HepG2 (cell line): ENCODE measurements around the gene ZCCHC3. TPM values are rescaled to one million over a fixed set of nuclear protein-coding genes. Genes with fewer than 3 reads are reported as not detected.

Source experiments
- HNRNPL ChIP-seq: fragments of 200-400 bp; formaldehyde crosslinking; IDR thresholded peaks from 2 replicates; pipeline ENCODE4 v1.6.1; 2017; ENCODE audit warnings: mild to moderate bottlenecking, low read depth, low read length
- IKZF1 ChIP-seq: fragments of 450-650 bp; IDR thresholded peaks from 2 replicates; pipeline ENCODE4 v1.7.1; 2016
- PAXIP1 ChIP-seq: sonication (generic); formaldehyde crosslinking; conservative IDR thresholded peaks from 2 replicates; pipeline ENCODE4 v1.4.0; 2020; ENCODE audit warnings: mild to moderate bottlenecking, missing genetic modification reagents, moderate library complexity
- PRMT3 ChIP-seq: sonication (generic); formaldehyde crosslinking; IDR thresholded peaks from 2 replicates; pipeline ENCODE4 v1.8.1; 2022; ENCODE audit warnings: low read depth, mild to moderate bottlenecking, moderate library complexity, missing genetic modification reagents, borderline replicate concordance
- REXO4 ChIP-seq: sonication (generic); formaldehyde crosslinking; IDR thresholded peaks from 2 replicates; pipeline ENCODE4 v1.8.0; 2022; ENCODE audit warnings: missing genetic modification reagents, mild to moderate bottlenecking, borderline replicate concordance
- SMARCE1 ChIP-seq: fragments of 450-650 bp; IDR thresholded peaks from 2 replicates; pipeline ENCODE4 v1.6.1; 2017; ENCODE audit warnings: borderline replicate concordance
- SRSF9 ChIP-seq: fragments of 200-400 bp; formaldehyde crosslinking; IDR thresholded peaks from 2 replicates; pipeline ENCODE4 v1.6.1; 2018; ENCODE audit warnings: borderline replicate concordance, mild to moderate bottlenecking, low read depth, low read length; ENCODE audit not compliant: insufficient read depth, poor library complexity, severe bottlenecking
- ZFP1 ChIP-seq: IDR thresholded peaks from 2 replicates; pipeline ENCODE4 v1.6.1; 2016
- ZFP36 ChIP-seq: fragments of 150-350 bp; IDR thresholded peaks from 2 replicates; pipeline ENCODE4 v1.6.1; 2018; ENCODE audit warnings: borderline replicate concordance, low read length, low read depth; ENCODE audit not compliant: partially characterized antibody
- ZNF256 ChIP-seq: sonication (generic); formaldehyde crosslinking; conservative IDR thresholded peaks from 2 replicates; pipeline ENCODE4 v1.4.0; 2020; ENCODE audit warnings: missing genetic modification reagents
- polyA plus RNA-seq, 8 experiments: library from polyadenylated mRNA; depleted of rRNA in 3 of 8; stranded (reverse) in 7 of 8; unstranded in 1 of 8; fragments of >200 nt; fragmentation: Illumina TruSeq in 4 of 8; extraction: Trizol in 4 of 8; gene quantifications; 2 replicates each; pipeline versions ENCODE4 v1.2.1 to v1.2.3, GENCODE V29; 2011 to 2016; ENCODE audit warnings: low read depth in 4 of 8, missing spikeins in 1 of 8, mixed read lengths in 1 of 8; ENCODE audit not compliant: insufficient read depth in 1 of 8
- total RNA-seq, 5 experiments: library from RNA; depleted of rRNA; stranded (reverse); fragments of >200 nt; fragmentation: Illumina TruSeq; extraction: Trizol; gene quantifications; 2 replicates each; pipeline ENCODE4 v1.2.3, GENCODE V29; 2016; ENCODE audit warnings: low read depth in 1 of 5
- TF ChIP-seq, protein P1 (sequence below): sonication (generic); formaldehyde crosslinking; IDR thresholded peaks from 2 replicates; pipeline ENCODE4 v1.4.0; 2020; ENCODE audit warnings: missing genetic modification reagents
- TF ChIP-seq, protein P2 (sequence below): IDR thresholded peaks from 2 replicates; pipeline ENCODE4 v1.6.1; 2016; ENCODE audit warnings: missing genetic modification reagents, missing compliant biosample characterization
- TF ChIP-seq, protein P3 (sequence below): sonication (generic); formaldehyde crosslinking; IDR thresholded peaks from 2 replicates; pipeline ENCODE4 v1.5.1; 2020; ENCODE audit warnings: mild to moderate bottlenecking, missing genetic modification reagents, moderate library complexity
- TF ChIP-seq, protein P4 (sequence below): sonication (generic); formaldehyde crosslinking; IDR thresholded peaks from 2 replicates; pipeline ENCODE4 v1.8.0; 2022; ENCODE audit warnings: missing genetic modification reagents, mild to moderate bottlenecking, moderate library complexity, borderline replicate concordance

Gene ZCCHC3
- total and polyA plus RNA-seq, 2 of the 13 experiments (the other 11 are each of a cell fraction or from before 2014, with no cell fraction given), result 46.6 to 63.0 TPM

DNA sequence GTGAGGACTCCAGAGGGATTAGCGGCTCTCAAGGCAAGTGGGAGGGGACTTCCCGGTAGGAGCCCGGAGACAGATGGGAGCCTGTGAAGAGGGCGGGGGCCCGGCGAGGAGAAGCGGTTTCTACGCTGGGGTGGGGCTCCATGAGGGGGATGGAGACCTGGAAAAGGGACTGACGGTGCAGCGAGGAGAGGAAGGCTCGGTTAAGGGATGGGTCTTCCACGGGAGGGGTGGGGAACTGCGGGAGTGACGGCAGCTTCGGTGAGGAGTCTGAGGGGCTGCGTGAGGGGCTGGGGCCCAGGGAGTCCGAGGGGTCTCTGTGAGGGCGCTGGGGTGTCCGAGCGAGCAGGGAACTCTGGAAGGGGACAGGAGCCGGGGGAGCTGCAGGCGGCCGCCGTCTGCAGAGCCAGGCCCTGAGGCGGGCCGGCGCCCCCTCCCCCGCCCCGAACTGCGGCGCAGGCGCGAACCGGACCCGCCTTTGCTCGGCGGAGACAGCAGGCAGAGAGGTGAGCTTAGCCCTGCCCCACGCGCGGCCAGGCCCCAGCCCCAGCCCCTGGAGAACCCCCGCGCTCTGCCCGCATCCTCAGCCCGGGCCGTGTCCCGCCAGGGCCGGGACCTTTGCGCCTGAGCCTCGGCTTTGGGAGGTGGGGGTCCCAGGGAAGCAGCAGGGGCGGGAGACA lies 49.4 kb downstream of the ZCCHC3 start, which contains the start of gene NRSN2 (continued):
- TF ChIP-seq, protein P1, sequence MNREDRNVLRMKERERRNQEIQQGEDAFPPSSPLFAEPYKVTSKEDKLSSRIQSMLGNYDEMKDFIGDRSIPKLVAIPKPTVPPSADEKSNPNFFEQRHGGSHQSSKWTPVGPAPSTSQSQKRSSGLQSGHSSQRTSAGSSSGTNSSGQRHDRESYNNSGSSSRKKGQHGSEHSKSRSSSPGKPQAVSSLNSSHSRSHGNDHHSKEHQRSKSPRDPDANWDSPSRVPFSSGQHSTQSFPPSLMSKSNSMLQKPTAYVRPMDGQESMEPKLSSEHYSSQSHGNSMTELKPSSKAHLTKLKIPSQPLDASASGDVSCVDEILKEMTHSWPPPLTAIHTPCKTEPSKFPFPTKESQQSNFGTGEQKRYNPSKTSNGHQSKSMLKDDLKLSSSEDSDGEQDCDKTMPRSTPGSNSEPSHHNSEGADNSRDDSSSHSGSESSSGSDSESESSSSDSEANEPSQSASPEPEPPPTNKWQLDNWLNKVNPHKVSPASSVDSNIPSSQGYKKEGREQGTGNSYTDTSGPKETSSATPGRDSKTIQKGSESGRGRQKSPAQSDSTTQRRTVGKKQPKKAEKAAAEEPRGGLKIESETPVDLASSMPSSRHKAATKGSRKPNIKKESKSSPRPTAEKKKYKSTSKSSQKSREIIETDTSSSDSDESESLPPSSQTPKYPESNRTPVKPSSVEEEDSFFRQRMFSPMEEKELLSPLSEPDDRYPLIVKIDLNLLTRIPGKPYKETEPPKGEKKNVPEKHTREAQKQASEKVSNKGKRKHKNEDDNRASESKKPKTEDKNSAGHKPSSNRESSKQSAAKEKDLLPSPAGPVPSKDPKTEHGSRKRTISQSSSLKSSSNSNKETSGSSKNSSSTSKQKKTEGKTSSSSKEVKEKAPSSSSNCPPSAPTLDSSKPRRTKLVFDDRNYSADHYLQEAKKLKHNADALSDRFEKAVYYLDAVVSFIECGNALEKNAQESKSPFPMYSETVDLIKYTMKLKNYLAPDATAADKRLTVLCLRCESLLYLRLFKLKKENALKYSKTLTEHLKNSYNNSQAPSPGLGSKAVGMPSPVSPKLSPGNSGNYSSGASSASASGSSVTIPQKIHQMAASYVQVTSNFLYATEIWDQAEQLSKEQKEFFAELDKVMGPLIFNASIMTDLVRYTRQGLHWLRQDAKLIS (CRISPR knock-in tag), result no peak
- TF ChIP-seq ZFP36, result no peak
- TF ChIP-seq, protein P2, sequence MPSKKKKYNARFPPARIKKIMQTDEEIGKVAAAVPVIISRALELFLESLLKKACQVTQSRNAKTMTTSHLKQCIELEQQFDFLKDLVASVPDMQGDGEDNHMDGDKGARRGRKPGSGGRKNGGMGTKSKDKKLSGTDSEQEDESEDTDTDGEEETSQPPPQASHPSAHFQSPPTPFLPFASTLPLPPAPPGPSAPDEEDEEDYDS (CRISPR knock-in tag), result peak; percentile 56; the same call in 1 of the 2 replicates
- no peak for TF ChIP-seq ZFP1 (CRISPR knock-in tag)
- 0 out of 2 replicates have a peak, but pooled peaks have one; percentile 59 for TF ChIP-seq ZNF256 (CRISPR knock-in tag)
- no peak for TF ChIP-seq REXO4
- TF ChIP-seq HNRNPL, result no peak
- TF ChIP-seq, protein P3, sequence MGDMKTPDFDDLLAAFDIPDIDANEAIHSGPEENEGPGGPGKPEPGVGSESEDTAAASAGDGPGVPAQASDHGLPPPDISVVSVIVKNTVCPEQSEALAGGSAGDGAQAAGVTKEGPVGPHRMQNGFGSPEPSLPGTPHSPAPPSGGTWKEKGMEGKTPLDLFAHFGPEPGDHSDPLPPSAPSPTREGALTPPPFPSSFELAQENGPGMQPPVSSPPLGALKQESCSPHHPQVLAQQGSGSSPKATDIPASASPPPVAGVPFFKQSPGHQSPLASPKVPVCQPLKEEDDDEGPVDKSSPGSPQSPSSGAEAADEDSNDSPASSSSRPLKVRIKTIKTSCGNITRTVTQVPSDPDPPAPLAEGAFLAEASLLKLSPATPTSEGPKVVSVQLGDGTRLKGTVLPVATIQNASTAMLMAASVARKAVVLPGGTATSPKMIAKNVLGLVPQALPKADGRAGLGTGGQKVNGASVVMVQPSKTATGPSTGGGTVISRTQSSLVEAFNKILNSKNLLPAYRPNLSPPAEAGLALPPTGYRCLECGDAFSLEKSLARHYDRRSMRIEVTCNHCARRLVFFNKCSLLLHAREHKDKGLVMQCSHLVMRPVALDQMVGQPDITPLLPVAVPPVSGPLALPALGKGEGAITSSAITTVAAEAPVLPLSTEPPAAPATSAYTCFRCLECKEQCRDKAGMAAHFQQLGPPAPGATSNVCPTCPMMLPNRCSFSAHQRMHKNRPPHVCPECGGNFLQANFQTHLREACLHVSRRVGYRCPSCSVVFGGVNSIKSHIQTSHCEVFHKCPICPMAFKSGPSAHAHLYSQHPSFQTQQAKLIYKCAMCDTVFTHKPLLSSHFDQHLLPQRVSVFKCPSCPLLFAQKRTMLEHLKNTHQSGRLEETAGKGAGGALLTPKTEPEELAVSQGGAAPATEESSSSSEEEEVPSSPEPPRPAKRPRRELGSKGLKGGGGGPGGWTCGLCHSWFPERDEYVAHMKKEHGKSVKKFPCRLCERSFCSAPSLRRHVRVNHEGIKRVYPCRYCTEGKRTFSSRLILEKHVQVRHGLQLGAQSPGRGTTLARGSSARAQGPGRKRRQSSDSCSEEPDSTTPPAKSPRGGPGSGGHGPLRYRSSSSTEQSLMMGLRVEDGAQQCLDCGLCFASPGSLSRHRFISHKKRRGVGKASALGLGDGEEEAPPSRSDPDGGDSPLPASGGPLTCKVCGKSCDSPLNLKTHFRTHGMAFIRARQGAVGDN, result peak; percentile 64
- no peak for TF ChIP-seq IKZF1
- TF ChIP-seq PRMT3, result no peak
- TF ChIP-seq SMARCE1, result no peak
- no peak for TF ChIP-seq SRSF9
- peak; percentile 42; the same call in 1 of the 2 replicates for TF ChIP-seq PAXIP1 (CRISPR knock-in tag)
- TF ChIP-seq, protein P4, sequence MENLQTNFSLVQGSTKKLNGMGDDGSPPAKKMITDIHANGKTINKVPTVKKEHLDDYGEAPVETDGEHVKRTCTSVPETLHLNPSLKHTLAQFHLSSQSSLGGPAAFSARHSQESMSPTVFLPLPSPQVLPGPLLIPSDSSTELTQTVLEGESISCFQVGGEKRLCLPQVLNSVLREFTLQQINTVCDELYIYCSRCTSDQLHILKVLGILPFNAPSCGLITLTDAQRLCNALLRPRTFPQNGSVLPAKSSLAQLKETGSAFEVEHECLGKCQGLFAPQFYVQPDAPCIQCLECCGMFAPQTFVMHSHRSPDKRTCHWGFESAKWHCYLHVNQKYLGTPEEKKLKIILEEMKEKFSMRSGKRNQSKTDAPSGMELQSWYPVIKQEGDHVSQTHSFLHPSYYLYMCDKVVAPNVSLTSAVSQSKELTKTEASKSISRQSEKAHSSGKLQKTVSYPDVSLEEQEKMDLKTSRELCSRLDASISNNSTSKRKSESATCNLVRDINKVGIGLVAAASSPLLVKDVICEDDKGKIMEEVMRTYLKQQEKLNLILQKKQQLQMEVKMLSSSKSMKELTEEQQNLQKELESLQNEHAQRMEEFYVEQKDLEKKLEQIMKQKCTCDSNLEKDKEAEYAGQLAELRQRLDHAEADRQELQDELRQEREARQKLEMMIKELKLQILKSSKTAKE, result 0 out of 2 replicates have a peak, but pooled peaks have one; percentile 4
